ENCODE data around the gene SLC6A3. TPM values are rescaled to one million over a fixed set of nuclear protein-coding genes. Genes with fewer than 3 reads are reported as not detected.

Gene SLC6A3
- total and polyA plus RNA-seq, 2 donors (not counting 3 experiments of a cell fraction or from before 2014, with no cell fraction given), result not detected

GRCh38 chr5:1428107-1428506, 17.1 kb downstream of the SLC6A3 start:
- peaks cover 2% of the 10 kb centered on the region for H3K9me3 ChIP-seq (replicated peaks; ENCODE audit: control insufficient read depth, insufficient read depth, low read length)
- intact Hi-C loops (cut with micrococcal nuclease), result no loop called here
- no peak overlapping the region for H3K27ac ChIP-seq (ENCODE audit: insufficient read depth, low read depth, low read length)
- H3K4me1 ChIP-seq (ENCODE audit: control insufficient read depth, extremely low read depth, insufficient read depth, low read length), result no peaks in the 10 kb centered on the region
- no TSS peak for BruUV-seq (replicated peaks)
- DNase-seq (ENCODE audit: low read depth, low spot score), result no peak
- no peak overlapping the region for H3K4me2 ChIP-seq (ENCODE audit: insufficient read depth, low read length)
- H3K9me1 ChIP-seq (replicated peaks; ENCODE audit: control insufficient read depth, extremely low read depth, insufficient read depth, low read length), result no peaks in the 10 kb centered on the region
- H3K36me3 ChIP-seq (ENCODE audit: control insufficient read depth in 2 of 2, extremely low read depth in 1 of 2, insufficient read depth in 2 of 2, low read length in 2 of 2), result no peaks in the 10 kb centered on the region
- dilution Hi-C loops (cut with MboI; ENCODE audit: extremely low pct_ligation_motif_present, low sequenced_read_pairs), result no loop called here
- H4K20me1 ChIP-seq (replicated peaks; ENCODE audit: control insufficient read depth, extremely low read depth, insufficient read depth, low read length), result no peaks in the 10 kb centered on the region
- H2AFZ ChIP-seq (ENCODE audit: low read depth, low read length), result no peak overlapping the region
- H3K9ac ChIP-seq (replicated peaks; ENCODE audit: extremely low read depth, insufficient read depth, low read length), result no peak overlapping the region
- no peaks in the 10 kb centered on the region for H3K79me2 ChIP-seq (ENCODE audit: control insufficient read depth, insufficient read depth, low read length)
- FAIRE-seq, result no peak
- H3K27me3 ChIP-seq (ENCODE audit: control insufficient read depth in 2 of 2, insufficient read depth in 2 of 2, low read length in 2 of 2), result no peaks in the 10 kb centered on the region
- ChIA-PET CTCF (no interaction called here), POLR2A (interaction anchor here (0.6 kb wide), 1 partner anchor 219 kb away, joined by 3 read pairs; no protein-coding TSS in a partner anchor)
- TF ChIP-seq MYC (IDR thresholded peaks at IDR 0.05; ENCODE audit: low read depth, low read length) (no peak), POLR2A (IDR thresholded peaks at IDR 0.05; ENCODE audit: low read depth, low read length) (no peak), POLR2AphosphoS5 (IDR thresholded peaks at IDR 0.05; ENCODE audit: insufficient read depth, low read depth, low read length) (no peak), JUN (IDR thresholded peaks at IDR 0.05; ENCODE audit: borderline replicate concordance, insufficient read depth, insufficient read length, low read depth) (no peak), CTCF (IDR thresholded peaks at IDR 0.05; ENCODE audit: extremely low read depth in 1 of 2, insufficient read depth in 1 of 2, low read depth in 1 of 2, low read length in 2 of 2) (no peak), GATA2 (IDR thresholded peaks at IDR 0.05; ENCODE audit: insufficient read depth, insufficient read length, low read depth, low read length) (no peak), FOS (IDR thresholded peaks at IDR 0.05; ENCODE audit: borderline replicate concordance, insufficient read depth, low read length) (no peak), MAX (IDR thresholded peaks at IDR 0.05; ENCODE audit: insufficient read depth, insufficient read length) (no peak), EZH2 (IDR thresholded peaks at IDR 0.05; ENCODE audit: borderline replicate concordance, low read depth, low read length, severe bottlenecking) (no peak)
- H3K4me3 ChIP-seq (replicated peaks in 1 of 3; ENCODE audit: insufficient read depth in 1 of 3, low read depth in 1 of 3, low read length in 3 of 3), result no peak overlapping the region
